Stimulated activated CD4-positive, alpha-beta T cell treated with anti-CD3 and anti-CD28 coated beads, Interleukin-2, amount 100 ng/mL, for 4 hours (primary cell): ENCODE results near the gene ST14.

Experiments
- DNase-seq: peaks from one replicate; pipeline ENCODE4 v3.0.0-alpha.2; 2020; ENCODE audit warnings: low read depth

The ST14 gene

DNA sequence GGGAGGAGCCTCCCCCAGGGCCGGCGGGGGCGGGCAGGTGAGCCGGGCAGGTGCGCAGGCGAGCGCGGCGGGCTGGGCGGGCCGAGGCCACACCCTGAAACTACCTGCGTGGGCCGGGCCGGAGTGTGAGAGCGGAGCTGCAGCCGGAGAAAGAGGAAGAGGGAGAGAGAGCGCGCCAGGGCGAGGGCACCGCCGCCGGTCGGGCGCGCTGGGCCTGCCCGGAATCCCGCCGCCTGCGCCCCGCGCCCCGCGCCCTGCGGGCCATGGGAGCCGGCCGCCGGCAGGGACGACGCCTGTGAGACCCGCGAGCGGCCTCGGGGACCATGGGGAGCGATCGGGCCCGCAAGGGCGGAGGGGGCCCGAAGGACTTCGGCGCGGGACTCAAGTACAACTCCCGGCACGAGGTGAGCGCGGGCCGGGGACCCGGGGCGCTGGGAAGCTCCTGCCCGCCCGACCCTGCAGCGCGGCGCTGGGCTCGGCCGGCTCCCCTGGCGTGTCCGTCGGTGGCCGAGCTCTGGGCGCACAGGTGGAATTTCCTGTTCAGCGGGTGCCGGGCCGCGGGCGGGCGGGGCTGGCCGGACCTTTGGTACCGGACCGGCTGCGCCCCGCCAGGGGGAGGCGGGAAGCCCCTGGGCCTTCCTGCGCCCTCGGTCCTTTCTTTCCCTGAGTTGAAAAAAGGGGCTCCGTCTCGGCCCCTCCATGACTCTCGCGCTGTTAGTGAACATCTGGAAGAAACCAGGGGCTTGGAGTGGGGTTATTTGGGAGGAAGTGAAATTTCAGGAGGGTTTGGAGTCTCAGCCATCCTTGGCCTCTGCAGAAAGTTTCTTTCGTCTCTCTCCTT, at the start of gene ST14:
TSS of gene ST14 (plus strand) at position 126 of the 841 bp plus-strand sequence. CDS start at position 324, 198 bp downstream.
- no peak for DNase-seq

DNA sequence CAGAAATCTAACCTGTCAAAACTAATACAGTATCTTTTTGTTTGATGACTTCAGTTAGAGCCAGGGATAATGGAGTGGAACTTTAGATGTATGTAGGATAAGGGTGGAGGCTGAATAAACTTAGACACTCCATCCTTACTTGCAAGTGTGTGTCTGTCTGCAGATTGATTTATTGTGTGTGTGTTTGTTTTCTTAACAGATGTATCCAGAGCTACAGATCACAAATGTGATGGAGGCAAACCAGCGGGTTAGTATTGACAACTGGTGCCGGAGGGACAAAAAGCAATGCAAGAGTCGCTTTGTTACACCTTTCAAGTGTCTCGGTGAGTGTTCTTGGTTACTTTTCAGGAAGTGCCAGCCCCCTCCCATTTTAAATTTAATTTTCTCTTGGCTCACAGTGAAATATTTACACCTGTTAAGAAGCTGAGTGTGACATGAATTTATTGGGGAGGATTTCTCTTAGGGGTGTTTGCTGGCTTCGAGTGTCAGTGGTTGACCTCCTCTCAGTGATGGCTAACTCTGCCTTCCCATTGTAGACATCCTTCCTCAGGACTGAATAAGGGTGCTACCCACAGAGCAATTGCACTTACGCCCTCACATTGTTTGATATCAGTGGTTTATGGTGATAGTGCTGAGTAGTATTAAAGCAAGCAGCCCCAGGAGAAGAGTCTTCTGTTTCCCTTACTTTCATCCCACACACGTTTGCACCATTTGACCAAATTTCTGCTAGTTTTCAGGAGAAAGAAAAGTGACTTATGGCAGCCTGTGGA, 49.1 kb upstream of the ST14 start:
- DNase-seq = no peak

DNA sequence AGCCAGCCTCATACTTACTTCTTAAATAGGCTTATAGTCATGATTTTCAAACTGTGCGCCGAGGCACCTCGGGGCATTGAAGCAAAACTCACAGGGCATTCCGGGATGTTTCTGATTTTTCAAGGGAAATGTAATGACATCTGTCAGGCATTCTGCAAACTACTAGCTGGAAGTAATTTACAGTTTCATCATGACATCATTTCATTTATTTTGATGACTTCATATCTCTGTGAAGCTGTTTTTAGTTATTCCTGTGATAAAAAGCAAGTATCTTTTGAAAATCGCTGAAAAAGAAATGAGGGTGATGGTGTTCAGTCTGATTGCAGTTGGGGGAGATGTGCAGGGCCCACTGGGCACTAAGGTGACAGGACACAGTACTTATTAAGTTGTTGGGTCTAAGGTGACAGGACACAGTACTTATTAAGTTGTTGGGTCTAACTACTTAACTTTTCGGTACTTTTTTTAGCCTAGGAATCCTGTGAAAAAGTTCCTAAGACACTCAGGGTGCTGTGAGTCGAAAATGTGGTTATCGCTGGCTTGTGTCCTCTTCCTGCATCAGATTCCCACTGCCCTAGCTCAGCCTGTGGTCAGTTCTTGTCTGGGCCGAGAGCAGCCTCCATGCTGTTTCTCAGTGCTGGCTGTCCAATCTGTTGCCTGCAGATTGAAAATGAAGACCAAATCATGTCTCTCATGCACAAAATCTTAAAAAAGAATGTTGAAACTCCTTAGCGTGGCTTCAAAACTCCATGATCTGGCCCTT, 47.3 kb upstream of the ST14 start:
- no peak for DNase-seq

DNA sequence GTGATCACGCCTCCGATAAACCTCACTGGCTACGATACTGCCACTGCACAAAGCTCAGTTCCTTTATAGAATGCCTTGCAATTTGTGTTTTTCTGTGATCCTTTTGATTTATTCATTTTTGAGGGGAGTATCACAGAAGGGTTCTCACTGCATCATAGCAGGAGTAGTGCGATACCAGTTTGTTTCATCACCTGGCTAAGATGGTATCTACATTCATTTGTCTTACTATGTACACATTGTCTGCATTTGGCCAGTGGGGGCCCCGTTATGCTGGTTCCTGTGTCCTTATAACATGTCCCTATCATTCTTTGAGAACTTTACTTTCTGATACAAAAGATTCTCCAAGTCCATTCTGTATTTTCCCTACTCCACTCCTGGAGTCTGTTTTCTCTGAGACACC, 45.3 kb upstream of the ST14 start:
- no peak for DNase-seq

DNA sequence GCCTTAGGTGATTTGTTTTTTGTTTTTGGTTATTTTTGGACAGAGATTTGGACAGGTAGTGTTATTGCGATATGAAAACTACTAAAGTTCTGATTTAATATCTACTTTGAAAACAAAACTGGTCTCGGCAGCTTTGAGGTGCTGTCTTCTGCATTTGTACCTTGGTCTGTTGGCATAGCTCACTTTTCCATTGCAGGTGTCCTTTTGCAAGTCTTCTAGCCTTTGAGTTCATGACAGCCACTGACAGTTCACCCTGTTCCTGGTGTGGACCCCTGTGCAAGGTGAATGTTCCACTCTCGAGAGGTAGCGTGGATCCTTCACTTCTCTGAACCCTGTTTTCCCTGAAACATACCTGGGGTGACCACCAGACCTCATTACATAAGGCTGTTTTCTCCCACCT, 44.9 kb upstream of the ST14 start:
- no peak for DNase-seq

DNA sequence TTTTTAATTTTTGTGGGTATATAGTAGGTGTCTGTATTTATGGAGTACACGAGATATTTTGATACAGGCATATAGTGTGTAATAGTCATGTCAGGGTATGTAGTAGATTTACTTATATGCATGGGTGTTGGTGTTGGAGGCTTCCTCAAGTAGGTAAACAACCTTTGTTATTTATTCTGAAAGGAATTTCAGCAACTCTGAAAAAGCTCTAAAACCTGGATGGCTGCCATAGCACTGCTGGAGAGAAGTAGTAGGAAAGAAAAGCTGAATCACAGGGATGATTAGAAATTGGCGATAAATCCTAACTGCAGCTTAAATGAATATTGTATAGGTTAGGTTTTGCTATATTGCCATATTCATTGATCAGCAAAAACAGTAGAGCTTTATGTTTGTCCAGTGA, 44.4 kb upstream of the ST14 start:
- no peak for DNase-seq

DNA sequence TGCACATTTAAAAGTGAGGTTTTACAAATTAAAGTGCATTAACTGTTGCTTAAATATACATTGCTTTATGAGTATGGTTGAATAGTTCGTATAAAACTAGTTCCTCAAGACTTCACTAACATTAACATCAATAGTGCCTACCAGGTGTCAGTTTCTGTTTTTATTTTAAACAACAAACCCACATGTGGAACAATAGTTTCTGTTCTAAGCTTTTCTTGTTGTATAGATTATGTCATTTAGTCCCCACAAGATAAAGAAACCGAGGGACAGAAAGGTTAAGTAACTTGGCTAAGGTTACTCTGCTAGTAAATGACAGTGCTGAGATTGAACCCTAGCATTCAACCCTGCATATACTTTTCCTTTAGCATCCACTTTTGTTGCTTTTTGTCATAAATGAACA, 41.4 kb upstream of the ST14 start:
- no peak for DNase-seq

DNA sequence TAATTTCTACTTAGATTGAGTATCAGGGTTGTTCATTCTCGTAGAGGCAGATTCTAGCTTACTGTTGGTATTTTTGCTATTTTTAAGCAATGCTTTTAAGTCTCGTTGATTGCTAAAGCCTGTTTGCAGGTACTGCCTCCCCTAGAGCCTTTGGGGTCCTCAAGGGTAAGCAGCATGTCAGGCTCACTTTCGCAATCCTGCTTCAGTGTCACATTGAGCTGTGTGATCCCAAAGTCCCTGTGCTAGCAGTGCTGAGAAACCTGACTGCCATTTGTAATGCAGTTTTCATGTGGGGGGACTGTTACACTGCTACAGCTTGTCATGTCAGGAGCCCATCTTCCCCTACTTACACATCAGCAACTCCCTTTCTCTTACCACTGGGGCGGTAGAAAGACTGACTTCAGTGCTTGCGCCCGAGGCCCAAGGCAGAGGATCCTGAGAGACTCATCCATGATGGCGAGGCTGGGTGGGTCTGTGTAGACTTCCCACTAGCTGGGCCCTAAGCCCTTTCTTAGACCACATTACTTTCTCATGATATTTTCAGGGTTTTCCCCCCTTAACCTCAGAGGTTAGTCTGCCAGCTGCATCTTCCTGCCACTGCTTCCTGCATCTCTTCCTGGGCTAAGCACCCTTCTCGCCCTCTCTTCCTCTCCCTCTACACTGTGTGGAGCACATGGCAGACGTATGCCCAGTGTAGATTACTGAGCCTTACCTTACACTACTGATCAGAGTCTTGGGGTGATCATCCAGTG, 40.8 kb upstream of the ST14 start:
- no peak for DNase-seq

DNA sequence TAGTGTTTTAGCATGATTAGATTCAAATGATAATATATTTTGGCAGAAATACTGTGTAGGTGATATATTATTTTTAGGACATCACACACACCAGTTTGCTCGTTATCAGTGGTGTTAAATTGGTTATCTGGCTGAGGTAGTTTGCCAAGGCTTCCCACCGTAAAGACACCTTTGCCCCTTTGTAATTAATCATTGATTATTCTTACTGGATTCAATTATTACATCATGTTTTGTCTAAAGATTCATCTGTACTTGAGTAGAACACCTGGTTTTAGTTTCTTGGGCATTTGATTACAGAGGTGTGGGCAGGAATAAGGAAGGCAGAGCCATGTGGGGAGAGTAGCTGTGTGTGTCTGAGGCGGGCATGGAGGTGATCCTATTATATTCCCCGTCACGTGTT, 39.5 kb upstream of the ST14 start:
- DNase-seq = no peak

DNA sequence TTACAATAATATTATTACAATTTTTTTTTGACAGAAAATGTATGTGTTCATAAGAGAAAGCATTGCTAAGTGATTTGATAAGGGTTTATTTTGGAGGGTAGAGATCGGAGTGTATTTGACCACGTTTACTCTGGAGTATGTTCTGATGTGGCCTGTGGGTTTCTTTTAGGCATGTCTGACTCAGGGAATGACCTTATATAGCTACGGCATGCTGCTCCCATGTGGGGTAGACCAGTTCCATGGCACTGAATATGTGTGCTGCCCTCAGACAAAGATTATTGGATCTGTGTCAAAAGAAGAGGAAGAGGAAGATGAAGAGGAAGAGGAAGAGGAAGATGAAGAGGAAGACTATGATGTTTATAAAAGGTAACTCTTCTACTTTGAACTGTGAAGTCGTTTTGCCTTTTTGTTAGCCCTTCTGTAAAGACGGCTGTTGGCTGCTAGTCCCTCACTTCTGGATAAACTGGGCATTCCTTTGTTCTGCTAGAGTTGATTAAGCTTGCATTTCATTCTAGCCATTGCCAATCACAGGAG, 38.1 kb upstream of the ST14 start:
- no peak for DNase-seq

DNA sequence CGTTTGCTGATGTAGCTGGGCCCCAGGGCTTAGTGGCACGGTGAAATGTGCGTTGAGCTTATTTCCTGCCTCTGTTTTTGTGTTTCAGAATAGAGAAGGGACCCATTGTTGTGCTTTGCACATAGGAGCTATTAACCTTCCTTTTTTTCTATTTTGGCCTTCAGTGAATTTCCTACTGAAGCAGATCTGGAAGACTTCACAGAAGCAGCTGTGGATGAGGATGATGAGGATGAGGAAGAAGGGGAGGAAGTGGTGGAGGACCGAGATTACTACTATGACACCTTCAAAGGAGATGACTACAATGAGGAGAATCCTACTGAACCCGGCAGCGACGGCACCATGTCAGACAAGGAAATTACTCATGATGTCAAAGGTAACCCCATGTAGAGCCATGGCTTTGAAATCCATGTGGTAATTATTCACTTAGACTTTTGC, 37.4 kb upstream of the ST14 start:
- DNase-seq = no peak

DNA sequence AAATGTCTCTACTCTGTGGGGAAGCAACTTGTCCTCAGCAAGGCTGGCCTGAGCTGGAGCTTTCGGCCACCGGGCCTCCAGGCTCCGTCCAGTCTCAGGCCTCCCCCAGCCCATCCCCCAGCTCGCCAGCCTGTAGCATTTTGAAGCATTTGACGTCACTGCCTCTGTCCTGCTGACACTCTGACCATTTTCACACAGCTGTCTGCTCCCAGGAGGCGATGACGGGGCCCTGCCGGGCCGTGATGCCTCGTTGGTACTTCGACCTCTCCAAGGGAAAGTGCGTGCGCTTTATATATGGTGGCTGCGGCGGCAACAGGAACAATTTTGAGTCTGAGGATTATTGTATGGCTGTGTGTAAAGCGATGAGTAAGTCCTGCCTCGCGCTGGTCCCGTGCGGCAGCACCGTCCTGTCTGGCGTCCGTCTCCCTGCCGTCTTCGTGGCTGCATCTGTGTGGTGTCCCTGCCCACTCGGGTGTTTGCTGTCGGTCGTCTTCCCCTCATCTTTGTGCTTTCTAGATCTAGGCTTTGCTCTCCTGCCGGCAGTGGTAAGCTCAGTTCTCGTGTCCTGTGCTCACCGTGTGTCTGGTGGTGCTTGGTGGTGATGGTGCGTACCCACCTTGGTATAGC, 36.1 kb upstream of the ST14 start:
- no peak for DNase-seq

DNA sequence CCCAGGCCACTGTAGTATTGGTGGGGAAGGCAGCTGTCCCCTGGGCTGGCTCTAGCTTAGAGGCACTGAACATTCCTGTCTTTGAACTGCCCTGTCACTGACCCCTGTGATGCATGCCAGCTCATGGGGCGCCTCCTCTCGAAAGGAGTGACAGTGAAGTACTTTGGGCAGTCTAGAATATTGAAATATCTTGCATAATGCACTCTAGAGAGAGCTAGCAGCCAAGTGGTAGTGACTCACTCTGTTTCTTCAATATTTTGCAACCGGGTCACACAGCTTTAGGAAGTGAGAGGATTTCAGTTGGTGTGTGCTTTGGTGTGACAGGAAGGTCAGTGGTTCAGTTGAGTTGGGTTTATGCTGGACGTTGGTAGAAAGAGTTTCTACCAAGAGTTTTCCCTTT, 35.5 kb upstream of the ST14 start:
- no peak for DNase-seq

DNA sequence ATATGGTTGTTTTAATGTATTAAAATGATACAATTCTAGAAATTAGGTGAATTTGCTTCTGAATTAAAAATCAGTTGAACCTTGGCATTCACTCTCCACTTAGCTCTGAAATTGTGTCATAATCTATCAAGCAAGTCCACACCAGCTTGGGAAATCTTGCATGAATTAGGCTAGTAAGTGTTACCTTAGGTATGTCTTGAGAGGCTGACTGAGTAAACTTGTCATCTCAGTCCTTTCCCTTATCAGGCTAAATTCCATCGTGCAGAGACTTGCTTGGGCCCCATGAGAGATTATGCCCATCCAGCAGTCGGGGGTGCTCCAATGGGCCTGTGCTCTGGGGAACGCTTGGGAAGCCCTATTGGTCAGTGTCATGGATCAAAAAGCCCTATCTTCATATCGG, 33.9 kb upstream of the ST14 start:
- DNase-seq = no peak

DNA sequence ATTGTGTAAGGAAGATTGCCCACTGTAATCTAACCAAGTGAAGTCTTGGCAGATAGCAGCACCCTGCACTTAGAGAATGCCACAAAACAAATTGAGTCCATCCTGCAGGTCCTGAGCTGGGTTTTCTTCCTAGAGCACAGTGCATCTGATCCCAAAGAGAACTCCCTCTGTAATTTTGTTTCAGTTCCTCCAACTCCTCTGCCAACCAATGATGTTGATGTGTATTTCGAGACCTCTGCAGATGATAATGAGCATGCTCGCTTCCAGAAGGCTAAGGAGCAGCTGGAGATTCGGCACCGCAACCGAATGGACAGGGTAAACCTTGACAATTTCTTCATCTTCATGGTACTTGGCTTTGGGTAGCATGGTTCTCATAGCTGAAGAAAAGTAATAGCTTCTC, 33.1 kb upstream of the ST14 start:
- no peak for DNase-seq

DNA sequence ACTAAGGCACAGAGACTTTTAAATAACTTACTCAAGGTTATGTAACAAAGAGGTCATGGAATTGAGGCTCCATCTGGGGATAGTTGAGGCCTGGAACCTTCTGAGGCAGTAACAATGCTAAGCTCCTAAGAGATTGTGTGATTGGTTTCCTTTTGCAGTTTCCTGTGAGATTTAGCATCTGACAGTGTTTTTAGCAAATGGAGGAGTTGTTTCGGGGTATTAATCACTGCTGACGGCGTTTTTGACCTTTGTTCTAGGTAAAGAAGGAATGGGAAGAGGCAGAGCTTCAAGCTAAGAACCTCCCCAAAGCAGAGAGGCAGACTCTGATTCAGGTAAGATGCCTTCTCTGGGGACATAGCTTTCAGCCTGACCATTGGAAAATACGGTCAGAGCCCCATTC, 32.1 kb upstream of the ST14 start:
- no peak for DNase-seq

DNA sequence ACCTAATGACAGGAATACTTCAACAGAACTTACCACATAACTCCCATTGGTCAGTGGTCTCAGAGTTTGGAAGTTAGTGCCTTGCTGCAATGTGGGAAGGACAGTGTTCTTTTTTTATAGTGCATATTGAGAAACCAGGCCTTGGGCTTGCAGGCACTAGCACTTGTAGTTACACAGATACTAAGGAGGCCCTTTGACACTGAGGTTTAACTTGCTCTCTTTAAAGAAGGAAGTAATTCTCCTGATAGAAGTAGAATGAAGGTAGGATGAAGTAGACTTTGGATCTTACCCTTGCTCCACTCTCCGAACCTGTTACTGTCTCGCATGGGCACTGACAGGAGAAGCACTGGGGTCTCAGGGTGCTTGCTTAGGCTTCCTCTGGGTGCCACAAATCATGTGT, 31.0 kb upstream of the ST14 start:
- no peak for DNase-seq

DNA sequence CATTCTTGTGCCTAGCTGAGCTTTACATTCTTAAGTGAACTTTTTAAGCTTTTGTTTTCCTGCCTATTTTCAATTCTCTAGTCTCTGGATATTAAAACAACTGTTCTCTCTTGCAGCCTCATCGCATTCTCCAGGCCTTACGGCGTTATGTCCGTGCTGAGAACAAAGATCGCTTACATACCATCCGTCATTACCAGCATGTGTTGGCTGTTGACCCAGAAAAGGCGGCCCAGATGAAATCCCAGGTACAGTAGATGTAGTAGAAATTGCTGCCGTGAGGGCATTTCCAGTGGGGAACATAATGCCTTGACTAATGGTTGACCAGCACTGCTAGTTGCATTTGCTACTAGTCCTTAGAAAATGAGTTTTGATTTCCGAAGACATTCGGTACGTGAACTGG, 29.7 kb upstream of the ST14 start:
- no peak for DNase-seq

DNA sequence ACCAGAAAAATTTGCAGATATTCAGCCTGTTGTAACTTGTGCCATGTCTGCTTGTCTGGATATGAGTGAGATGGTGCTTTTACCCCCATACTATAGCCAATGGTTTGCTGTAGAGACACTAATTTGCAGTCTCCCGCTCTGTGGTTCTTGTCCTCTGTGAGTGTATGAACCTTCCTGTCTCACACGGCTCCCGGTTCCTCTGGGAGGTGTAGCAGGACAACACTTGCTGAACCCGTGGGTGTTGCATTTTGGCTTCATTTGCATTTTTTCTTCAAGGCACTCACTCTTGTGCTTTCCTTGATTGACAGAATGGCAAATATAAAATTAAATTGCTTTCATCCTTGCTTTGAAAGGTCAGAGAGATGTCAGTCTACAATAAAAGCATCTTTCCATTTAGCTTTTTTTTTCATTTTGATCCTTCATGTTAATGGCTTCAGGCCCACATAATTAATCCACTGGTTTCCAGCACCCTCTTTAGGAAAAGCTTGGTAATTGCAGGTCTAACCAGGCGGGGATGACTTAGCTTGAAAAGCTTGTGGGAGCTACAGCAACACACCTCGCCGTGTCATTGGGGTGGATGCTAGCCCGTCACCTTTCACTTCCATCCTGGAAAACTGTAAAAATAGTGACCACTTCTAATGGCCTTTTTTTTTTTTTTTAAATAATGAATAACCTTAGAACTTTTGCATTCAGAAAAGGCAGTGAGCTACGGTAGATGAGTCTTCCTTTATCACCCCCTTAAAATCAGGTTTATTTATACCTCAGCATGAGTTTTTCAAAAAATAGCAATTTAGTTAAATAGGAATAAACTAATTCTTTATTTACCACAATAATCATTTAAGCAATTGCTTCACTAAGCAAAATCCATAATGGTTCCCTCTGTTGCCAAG, 27.4 kb upstream of the ST14 start:
- peak; percentile 44 for DNase-seq

DNA sequence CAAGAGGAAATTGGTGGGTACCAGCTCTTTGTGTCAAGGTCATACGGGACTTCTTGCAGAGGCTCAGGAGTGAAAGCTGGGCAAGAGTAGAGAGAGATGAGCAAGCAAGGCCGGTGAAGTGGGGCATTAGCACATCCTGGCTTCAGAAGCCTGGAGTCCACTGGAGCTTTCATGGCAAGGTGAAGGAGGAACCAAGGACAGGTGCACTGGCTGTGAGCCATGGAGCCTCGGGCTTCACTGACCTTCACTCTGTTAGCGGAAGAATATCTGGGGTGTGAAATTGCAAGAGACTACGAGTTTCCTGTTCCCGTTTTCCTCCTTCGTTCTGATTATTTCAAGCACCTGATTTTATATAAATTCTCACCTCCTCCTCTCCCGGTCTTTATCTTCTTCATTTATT, 25.9 kb upstream of the ST14 start:
- no peak for DNase-seq
